Kidney (tissue), 14 donors: ENCODE data around the gene DPP10. TPM values are rescaled to one million over a fixed set of nuclear protein-coding genes. Genes with fewer than 3 reads are reported as not detected.

Experiments
- DNase-seq, 5 donors: peaks; one replicate each; pipeline ENCODE4 v3.0.0-alpha.2; 2013 to 2020
- FAIRE-seq: peaks from 2 replicates; lab custom pipeline; 2012; peaks lifted over from hg19 to GRCh38; lab: Jason Lieb, UNC
- H3K27ac ChIP-seq, 2 donors: one replicate each; pipeline ENCODE4 v1.7.0; 2013; ENCODE audit warnings: low read depth in 2 of 2, low read length in 2 of 2, inconsistent platforms in 1 of 2
- H3K27me3 ChIP-seq: one replicate; pipeline ENCODE4 v1.7.1; 2013; ENCODE audit warnings: low read length, inconsistent platforms; ENCODE audit not compliant: control insufficient read depth, insufficient read depth
- H3K36me3 ChIP-seq, 3 donors: one replicate each; pipeline versions ENCODE4 v1.7.0 to v1.7.1; 2013; ENCODE audit warnings: low read length in 3 of 3, control low read depth in 1 of 3, inconsistent platforms in 1 of 3; ENCODE audit not compliant: insufficient read depth in 3 of 3, control insufficient read depth in 2 of 3
- H3K4me1 ChIP-seq, 3 donors: one replicate each; pipeline versions ENCODE4 v1.7.0 to v1.7.1; 2013; ENCODE audit warnings: low read length in 3 of 3, inconsistent platforms in 1 of 3, low read depth in 1 of 3; ENCODE audit not compliant: control insufficient read depth in 2 of 3, insufficient read depth in 2 of 3
- H3K4me3 ChIP-seq, 3 donors: one replicate each; pipeline versions ENCODE4 v1.7.0 to v1.8.1; 2013; ENCODE audit warnings: low read length in 3 of 3, control low read depth in 1 of 3, inconsistent platforms in 1 of 3
- H3K9ac ChIP-seq, 3 donors: one replicate each; pipeline versions ENCODE4 v1.7.0 to v1.7.1; 2013; ENCODE audit warnings: low read length in 3 of 3, control low read depth in 1 of 3, inconsistent platforms in 1 of 3
- H3K9me3 ChIP-seq, 3 donors: one replicate each; pipeline versions ENCODE4 v1.7.0 to v1.7.1; 2013; ENCODE audit warnings: low read length in 3 of 3, control low read depth in 1 of 3, inconsistent platforms in 1 of 3; ENCODE audit not compliant: control insufficient read depth in 2 of 3, insufficient read depth in 1 of 3
- intact Hi-C: fragments of 100-400 bp; cut with DNase I; formaldehyde crosslinking; loops from one replicate; pipeline ENCODE4 v1.11.1; 2022
- polyA plus RNA-seq: library from polyadenylated mRNA; stranded (reverse); fragments of 350-450 nt; fragmentation: Illumina TruSeq; extraction: RNeasy Lipid Tissue Mini Kit (QIAGEN cat#74804); gene quantifications from one replicate; pipeline ENCODE4 v1.2.3, GENCODE V29; 2014; ENCODE audit warnings: low read depth, low replicate concordance; ENCODE audit not compliant: insufficient read depth
- total RNA-seq: library from RNA; stranded (reverse); fragmentation: NEBNext Ultra II Directional; extraction: Animal tissue kit (Norgen Biotek cat#: 25700); gene quantifications from one replicate; pipeline ENCODE4 v1.2.1, GENCODE V29; 2021
- TF ChIP-seq, protein P1 (sequence below): IDR thresholded peaks from 3 replicates; pipeline ENCODE4 v1.5.1; 2012; ENCODE audit warnings: mild to moderate bottlenecking, moderate library complexity, borderline replicate concordance; ENCODE audit not compliant: insufficient read depth; ENCODE audit errors: extremely low read depth
- donor health status: control.
- donor health status: control.
- donor health status: control.
- donor health status: control.
- donor health status: control.
- donor health status: DM: yes; HTN: yes; CAD: no.
- donor health status: Normal renal cell carcinoma (clear cell type).

The DPP10 gene
- total and polyA plus RNA-seq, 2 donors from 2014 or later, result 0.67 TPM; not detected in 1

DNA sequence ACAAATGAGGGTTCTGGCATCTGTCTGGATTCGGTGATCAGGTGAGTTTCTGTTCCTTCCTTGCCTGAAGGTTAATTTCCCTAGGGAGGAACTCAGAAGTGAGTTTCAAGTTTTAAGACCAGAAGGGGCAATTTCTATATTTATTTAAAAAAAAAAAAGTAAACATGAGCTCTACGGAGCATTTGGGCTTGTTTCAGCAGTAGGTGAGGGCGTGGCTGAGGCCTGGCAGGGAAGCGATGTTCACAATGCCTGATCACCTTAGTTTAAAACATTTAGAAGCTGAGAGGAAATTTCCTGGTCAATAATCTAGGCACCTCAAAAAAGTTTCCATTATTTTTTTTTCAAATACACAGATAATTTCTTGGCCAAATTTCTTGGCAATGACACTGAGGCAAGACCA, 629.1 kb downstream of the DPP10 start:
- Histone ChIP-seq H3K27ac (no peak overlapping the region), H3K9ac (no peak overlapping the region), H3K4me1 (no peaks in the 10 kb centered on the region), H3K27me3 (no peaks in the 10 kb centered on the region), H3K36me3 (no peaks in the 10 kb centered on the region), H3K4me3 (no peak overlapping the region), H3K9me3 (no peaks in the 10 kb centered on the region)
- TF ChIP-seq, protein P1, sequence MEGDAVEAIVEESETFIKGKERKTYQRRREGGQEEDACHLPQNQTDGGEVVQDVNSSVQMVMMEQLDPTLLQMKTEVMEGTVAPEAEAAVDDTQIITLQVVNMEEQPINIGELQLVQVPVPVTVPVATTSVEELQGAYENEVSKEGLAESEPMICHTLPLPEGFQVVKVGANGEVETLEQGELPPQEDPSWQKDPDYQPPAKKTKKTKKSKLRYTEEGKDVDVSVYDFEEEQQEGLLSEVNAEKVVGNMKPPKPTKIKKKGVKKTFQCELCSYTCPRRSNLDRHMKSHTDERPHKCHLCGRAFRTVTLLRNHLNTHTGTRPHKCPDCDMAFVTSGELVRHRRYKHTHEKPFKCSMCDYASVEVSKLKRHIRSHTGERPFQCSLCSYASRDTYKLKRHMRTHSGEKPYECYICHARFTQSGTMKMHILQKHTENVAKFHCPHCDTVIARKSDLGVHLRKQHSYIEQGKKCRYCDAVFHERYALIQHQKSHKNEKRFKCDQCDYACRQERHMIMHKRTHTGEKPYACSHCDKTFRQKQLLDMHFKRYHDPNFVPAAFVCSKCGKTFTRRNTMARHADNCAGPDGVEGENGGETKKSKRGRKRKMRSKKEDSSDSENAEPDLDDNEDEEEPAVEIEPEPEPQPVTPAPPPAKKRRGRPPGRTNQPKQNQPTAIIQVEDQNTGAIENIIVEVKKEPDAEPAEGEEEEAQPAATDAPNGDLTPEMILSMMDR, result no peak
- DNase-seq (no peak), FAIRE-seq (no peak)
- intact Hi-C loops, result no loop called here

DNA sequence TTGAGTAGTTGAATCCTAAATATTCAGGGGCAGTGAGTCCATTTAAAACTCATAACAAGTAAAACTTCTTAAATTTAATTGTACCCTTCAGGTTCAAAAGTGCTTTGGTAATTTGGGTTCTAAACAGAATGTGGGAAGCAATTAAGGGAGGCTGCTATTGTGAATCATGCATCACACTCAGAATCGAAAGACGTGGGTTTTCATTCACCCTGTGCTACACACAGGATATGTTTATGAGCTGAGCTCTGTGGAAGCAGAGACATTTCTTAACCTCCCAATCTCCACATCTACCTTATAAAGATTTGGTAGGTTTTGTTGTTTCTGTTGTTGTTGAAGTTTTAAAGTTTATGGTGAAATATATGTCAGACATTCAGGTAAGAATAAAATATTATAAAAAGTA, 633.4 kb downstream of the DPP10 start:
- H3K36me3 ChIP-seq, result no peaks in the 10 kb centered on the region
- H3K9ac ChIP-seq, result no peak overlapping the region
- TF ChIP-seq, protein P1, result no peak
- H3K27me3 ChIP-seq, result no peaks in the 10 kb centered on the region
- no peaks in the 10 kb centered on the region for H3K4me1 ChIP-seq
- H3K9me3 ChIP-seq, result no peaks in the 10 kb centered on the region
- FAIRE-seq (no peak), DNase-seq (no peak)
- no peak overlapping the region for H3K27ac ChIP-seq
- no peak overlapping the region for H3K4me3 ChIP-seq
- intact Hi-C loops, result no loop called here

DNA sequence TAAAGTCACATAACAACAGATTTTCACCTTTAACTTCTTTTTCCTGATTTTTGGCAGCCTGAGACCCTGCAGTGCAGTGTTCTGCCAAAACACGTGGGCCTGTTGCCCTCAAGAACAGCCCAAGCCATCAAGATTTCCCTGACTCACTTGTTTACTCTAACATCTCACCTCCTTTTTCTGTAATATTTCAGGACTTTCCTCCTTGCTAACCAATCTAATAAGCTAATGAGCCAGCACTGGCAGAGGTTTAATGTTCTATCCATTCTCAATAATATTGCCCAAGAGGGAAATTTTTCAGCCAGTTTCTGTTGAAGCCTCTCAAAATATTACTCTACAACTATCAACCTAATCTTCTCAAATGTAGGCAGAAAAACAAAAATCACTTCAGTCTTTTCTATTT, 635.2 kb downstream of the DPP10 start:
- Histone ChIP-seq H3K36me3 (no peaks in the 10 kb centered on the region), H3K9me3 (no peaks in the 10 kb centered on the region), H3K9ac (no peak overlapping the region), H3K4me3 (no peak overlapping the region), H3K4me1 (no peaks in the 10 kb centered on the region), H3K27ac (no peak overlapping the region), H3K27me3 (no peaks in the 10 kb centered on the region)
- intact Hi-C loops, result no loop called here
- no peak for FAIRE-seq
- no peak for DNase-seq
- TF ChIP-seq, protein P1, result no peak

DNA sequence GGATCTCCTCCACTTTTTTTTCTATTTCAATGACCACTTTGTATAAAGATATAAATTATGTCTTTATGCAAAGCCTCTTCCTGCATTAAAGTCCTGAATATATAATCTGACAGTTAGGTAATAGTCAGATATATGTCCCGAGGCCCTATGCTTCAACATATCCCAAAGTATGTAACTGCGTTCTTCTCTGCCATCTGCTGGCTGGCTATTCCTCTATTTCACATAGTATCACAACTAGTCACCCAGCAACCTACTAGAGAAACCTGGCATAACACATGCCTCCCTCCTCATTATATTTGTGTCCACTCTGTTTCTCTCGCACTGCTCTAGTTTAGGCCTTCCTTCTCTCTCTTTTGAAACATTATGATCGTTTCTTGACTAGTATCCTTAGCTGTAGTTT, 640.8 kb downstream of the DPP10 start:
- Histone ChIP-seq H3K4me1 (no peaks in the 10 kb centered on the region), H3K4me3 (no peak overlapping the region), H3K36me3 (no peaks in the 10 kb centered on the region), H3K27me3 (no peaks in the 10 kb centered on the region), H3K9me3 (no peaks in the 10 kb centered on the region), H3K9ac (no peak overlapping the region), H3K27ac (no peak overlapping the region)
- DNase-seq (no peak), FAIRE-seq (no peak)
- intact Hi-C loops, result no loop called here
- TF ChIP-seq, protein P1, result no peak
